Activated T-cell treated with anti-CD3 and anti-CD28 coated beads, Interleukin-2, amount 50 U/mL, for 72 hours (primary cell): Measurements from ENCODE around the gene DIO1. TPM values are rescaled to one million over a fixed set of nuclear protein-coding genes. Genes with fewer than 3 reads are reported as not detected.

Experiments
- ATAC-seq, 2 donors: fragments of 150-1000 bp; cut with Tn5 transposase; replicated peaks in 1 of 2; 2 replicates each; pipeline ENCODE4 v1.10.0; 2021; ENCODE audit warnings: moderate library complexity in 2 of 2, mild to moderate bottlenecking in 1 of 2
- DNase-seq, 2 donors: peaks; one replicate each; pipeline ENCODE4 v3.0.0; 2021 to 2022; ENCODE audit warnings: mixed read lengths in 1 of 2
- H3K27ac Mint-ChIP-seq: one replicate; pipeline ENCODE4 v1.8.0; 2022; ENCODE audit warnings: mild to moderate bottlenecking, moderate library complexity, mixed read lengths
- H3K27me3 Mint-ChIP-seq: one replicate; pipeline ENCODE4 v1.8.0; 2022; ENCODE audit warnings: low read depth, mixed read lengths
- H3K36me3 Mint-ChIP-seq, 2 donors: one replicate each; pipeline ENCODE4 v1.8.0; 2022; ENCODE audit warnings: mixed read lengths in 2 of 2, mild to moderate bottlenecking in 1 of 2; ENCODE audit not compliant: insufficient read depth in 2 of 2
- H3K4me1 Mint-ChIP-seq: one replicate; pipeline ENCODE4 v1.8.0; 2022; ENCODE audit warnings: low read depth, mixed read lengths
- H3K4me3 Mint-ChIP-seq, 2 donors: one replicate each; pipeline ENCODE4 v1.8.0; 2022; ENCODE audit warnings: mild to moderate bottlenecking in 2 of 2, mixed read lengths in 2 of 2, moderate library complexity in 2 of 2
- H3K9me3 Mint-ChIP-seq, 2 donors: one replicate each; pipeline ENCODE4 v1.8.0; 2022; ENCODE audit warnings: mixed read lengths in 2 of 2
- total RNA-seq, 2 donors: library from RNA; stranded (reverse); gene quantifications; one replicate each; pipeline ENCODE4 v1.2.3, GENCODE V29; 2022

DIO1 gene
- total RNA-seq, 2 donors from 2014 or later = not detected

DNA sequence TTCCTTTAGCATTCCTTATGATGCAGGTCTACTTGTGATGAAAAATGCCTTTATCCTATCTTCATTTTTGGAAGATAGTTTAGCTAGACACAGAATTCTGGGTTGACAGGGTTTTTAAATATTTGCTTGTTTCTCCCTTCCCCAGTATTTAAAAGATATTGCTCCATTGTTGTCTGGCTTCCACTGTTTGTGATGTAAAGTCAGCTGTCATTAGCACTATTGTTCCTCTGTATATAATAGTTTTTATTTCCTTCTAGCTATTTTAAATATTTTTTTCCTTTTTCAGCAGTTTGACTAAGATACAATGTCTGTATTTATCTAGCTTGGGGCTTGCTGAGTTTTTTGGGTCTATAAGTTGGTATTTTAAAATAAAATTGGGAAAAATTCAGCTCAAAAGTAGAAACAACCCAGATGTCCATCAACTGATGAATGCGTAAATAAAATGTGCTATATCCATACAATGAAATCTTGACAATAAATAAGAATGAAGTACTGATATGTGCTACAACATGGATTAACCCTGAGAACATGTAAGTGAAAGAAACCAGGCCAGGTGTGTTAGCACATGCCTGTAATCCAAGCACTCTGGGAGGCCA, 40.3 kb downstream of the DIO1 start:
- Mint-ChIP-seq H3K9me3 (peaks cover 2 to 4% of the 10 kb centered on the region in 2 donors), H3K27ac (no peak overlapping the region), H3K4me1 (peaks cover 18% of the 10 kb centered on the region), H3K4me3 (no peak overlapping the region), H3K27me3 (no peaks in the 10 kb centered on the region), H3K36me3 (peaks cover 15 to 35% of the 10 kb centered on the region in 2 donors)
- no peak for DNase-seq
- ATAC-seq = no peak

DNA sequence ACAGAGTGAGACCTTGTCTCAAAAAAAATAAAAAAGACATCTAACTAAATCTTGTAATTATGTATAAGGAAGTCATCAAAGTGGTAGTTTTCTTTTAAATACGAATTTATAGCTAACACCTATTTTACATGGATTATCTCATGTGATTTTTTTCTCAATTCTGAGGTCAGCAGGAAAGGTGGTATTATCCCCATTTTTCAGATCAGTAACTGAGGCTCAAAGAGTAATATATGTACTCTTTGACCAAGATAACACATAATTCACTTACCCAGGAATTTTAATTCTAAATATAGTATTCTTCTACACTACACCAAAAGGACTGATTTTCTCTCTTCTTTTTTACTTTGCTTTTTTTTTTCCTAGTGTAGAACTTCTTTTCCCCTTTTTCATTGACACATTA, 42.4 kb downstream of the DIO1 start:
- peaks cover 25% of the 10 kb centered on the region for H3K4me1 Mint-ChIP-seq
- H3K36me3 Mint-ChIP-seq = peaks cover 15 to 40% of the 10 kb centered on the region in 2 donors
- H3K27ac Mint-ChIP-seq = no peak overlapping the region
- peaks cover 2 to 4% of the 10 kb centered on the region in 2 donors for H3K9me3 Mint-ChIP-seq
- H3K4me3 Mint-ChIP-seq = no peak overlapping the region
- H3K27me3 Mint-ChIP-seq = no peaks in the 10 kb centered on the region
- ATAC-seq = no peak
- DNase-seq = no peak

DNA sequence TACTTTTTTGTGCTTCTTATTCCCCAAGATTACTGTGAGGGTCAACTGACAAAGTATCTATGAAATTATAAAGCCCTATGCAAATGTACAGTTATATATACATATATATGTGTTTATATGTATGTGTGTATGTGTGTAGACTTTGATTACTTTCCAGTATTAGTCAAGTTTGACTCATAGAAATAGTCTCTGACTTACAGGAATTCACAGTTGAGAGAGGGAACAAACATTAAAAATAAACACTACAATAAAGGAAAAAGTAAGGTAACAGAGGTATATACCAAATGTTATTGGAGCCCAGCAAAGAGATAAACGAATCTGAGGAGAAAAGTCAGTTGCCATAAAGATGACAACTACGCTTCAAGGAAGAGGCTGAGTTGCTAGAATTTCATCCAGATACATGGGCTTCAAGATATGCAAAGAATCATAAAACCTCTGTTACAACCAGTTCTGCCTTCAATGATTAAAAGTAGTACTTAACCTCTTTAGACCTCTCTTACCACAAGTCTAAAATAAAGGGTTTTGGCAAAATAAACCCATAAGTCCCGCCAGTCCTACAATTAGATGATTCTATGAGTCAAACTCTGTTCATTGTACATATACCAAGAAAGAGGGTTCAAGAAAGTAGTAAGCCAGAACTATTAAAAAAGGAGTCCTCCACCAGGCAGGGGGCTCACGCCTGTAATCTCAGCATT, 44.3 kb downstream of the DIO1 start:
- H3K4me3 Mint-ChIP-seq = no peak overlapping the region
- H3K4me1 Mint-ChIP-seq = peaks cover 36% of the 10 kb centered on the region
- H3K27me3 Mint-ChIP-seq = no peaks in the 10 kb centered on the region
- ATAC-seq = no peak
- H3K9me3 Mint-ChIP-seq = peaks cover 2 to 4% of the 10 kb centered on the region in 2 donors
- H3K36me3 Mint-ChIP-seq = peaks cover 15 to 34% of the 10 kb centered on the region in 2 donors
- H3K27ac Mint-ChIP-seq = peak overlapping the region; percentile 92
- no peak for DNase-seq

DNA sequence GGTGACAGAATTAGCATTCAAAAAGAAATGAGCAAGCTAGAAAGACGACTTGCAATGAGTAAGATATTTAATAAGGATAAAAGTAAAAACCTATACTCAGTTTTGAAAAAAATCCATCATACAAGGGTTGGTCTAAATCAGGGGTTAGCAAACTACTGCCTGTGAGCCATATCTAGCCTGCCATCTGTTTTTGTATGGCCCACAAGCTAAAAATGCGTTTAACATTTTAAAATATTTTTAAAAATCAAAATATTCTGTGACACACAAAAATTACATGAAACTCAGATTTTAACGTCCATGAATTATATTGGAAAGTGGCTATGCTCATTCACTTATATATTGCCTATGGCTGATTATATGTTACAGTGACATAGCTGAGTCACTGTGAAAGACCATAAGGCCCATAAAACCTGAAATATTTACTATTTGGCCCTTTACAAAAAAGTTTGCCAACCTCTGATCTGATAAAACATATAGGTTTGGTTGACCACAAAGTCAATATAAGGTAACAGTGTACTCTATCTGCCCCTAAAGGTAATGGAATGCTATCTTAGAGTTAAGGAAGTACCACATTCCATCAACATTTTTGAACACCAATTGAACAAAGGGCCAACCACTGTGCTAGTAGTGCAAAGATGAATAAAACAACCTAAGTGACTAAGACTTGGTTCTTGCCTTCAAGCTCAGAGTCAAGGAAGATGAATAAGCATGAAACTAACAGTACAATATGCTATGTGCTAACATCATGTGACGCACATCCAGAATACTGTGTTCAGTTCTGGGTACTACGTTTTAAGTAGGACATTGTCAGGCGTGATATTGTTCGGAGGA, 48.4 kb downstream of the DIO1 start:
- Mint-ChIP-seq H3K9me3 (no peaks in the 10 kb centered on the region), H3K4me1 (peaks cover 57% of the 10 kb centered on the region), H3K4me3 (peak overlapping the region; percentile 31 to 95), H3K27ac (peak overlapping the region; percentile 88), H3K36me3 (peaks cover 7 to 19% of the 10 kb centered on the region in 2 donors), H3K27me3 (no peaks in the 10 kb centered on the region)
- DNase-seq = peak in 1 of 2 donors; percentile 25
- ATAC-seq = peak; percentile 22 to 40

DNA sequence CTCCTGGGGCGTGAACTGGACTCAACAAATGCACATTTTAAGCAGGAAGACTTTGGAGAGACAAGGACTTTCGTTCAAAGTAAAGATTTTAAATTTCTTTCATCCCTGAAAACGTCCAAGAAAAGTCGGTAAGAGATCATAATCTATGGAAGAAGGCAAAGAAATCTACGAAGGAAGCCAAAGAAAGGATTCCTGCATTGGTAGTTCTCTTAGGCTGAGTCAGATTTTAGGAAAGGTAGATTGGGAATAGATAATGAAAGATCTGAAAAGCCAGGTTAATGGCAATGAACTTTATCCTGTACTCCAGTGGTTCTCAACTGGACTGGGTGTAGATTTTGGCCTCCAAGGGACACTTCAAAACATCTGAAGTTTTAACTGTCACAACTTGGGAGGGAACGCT, 49.1 kb downstream of the DIO1 start:
- Mint-ChIP-seq H3K4me1 (peaks cover 58% of the 10 kb centered on the region), H3K36me3 (peaks cover 4 to 14% of the 10 kb centered on the region in 2 donors), H3K9me3 (no peaks in the 10 kb centered on the region), H3K27me3 (no peaks in the 10 kb centered on the region), H3K27ac (peak overlapping the region; percentile 88), H3K4me3 (peak overlapping the region; percentile 95 to 99)
- DNase-seq = no peak
- ATAC-seq = no peak

DNA sequence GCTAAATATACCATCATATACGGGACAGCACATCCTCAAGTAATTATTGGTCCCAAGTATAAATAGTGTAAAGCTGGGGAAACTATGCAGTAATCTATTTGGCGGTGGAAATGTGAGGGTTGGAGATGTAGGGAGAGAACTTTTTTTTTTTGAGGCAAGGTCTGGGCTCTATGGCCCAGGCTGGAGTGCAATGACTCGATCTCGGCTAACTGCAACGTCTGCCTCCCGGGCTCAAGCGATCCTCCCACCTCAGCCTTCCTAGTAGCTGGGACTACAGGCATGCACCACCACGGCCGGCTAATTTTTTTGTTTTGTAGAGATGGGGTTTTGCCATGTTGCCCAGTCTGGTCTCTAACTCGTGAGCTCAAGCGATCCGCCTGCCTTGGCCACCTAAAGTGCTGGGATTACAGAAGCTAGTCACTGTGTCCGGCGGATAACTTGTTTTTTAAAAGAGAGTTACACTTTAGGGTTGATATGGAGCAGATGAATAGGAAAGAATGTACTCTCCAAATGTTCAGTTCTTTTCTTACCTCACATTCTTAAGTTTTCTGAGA, 49.6 kb downstream of the DIO1 start:
- peaks cover 3 to 16% of the 10 kb centered on the region in 2 donors for H3K36me3 Mint-ChIP-seq
- ATAC-seq (no peak), DNase-seq (no peak)
- H3K27me3 Mint-ChIP-seq = no peaks in the 10 kb centered on the region
- peaks cover 58% of the 10 kb centered on the region for H3K4me1 Mint-ChIP-seq
- peak overlapping the region; percentile 95 to 99 for H3K4me3 Mint-ChIP-seq
- no peaks in the 10 kb centered on the region for H3K9me3 Mint-ChIP-seq
- H3K27ac Mint-ChIP-seq = peak overlapping the region; percentile 65

DNA sequence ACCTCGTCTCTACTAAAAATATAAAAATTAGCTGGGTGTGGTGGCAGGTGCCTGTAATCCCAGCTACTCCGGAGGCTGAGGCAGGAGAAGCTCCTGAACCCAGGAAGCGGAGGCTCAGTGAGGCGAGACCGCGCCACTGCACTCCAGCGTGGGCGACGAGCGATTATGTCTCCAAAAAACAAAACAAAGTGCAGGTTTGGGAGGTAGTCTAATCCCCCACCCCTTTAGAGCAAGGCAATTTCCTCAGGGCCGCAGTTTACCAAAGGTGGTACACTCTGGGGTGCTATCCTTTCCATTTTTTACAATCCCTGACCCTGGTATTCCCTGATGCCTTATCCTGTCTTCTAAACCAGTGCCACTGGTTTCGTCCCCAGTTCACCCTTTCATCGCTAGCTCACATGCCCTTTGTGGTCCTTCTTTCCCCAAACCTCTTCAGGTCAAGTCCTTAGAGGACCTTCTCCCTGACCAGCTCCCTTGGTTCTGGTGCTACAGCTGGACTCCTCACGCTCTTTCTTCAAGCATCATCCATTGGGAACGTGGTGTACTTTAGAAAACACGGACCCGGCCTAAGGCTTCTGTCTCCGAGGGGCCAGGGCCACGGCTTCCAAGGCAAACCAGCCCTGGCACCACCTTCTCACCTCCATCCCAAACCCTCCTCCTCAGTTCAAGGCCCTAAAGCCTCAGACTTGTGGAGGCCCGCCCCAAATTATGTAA, 50.6 kb downstream of the DIO1 start:
- no peaks in the 10 kb centered on the region for H3K9me3 Mint-ChIP-seq
- peaks cover 63% of the 10 kb centered on the region for H3K4me1 Mint-ChIP-seq
- no peaks in the 10 kb centered on the region for H3K27me3 Mint-ChIP-seq
- peaks cover 3 to 12% of the 10 kb centered on the region in 2 donors for H3K36me3 Mint-ChIP-seq
- ATAC-seq = no peak
- DNase-seq = peak in 1 of 2 donors; percentile 8
- peak overlapping the region; percentile 90 for H3K27ac Mint-ChIP-seq
- H3K4me3 Mint-ChIP-seq = peak overlapping the region; percentile 95 to 99

DNA sequence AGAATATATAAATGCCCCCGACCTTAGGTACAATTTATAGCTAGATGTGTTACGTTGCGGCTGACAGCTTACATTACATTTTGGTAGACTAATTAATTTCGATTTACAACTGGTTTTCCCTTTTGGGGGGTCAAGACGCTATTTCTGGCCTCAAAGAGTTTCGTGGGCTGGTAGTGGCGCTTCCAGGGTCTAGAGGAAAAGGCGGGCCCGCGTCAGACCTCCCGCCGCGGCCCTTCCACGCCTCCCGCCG, 51.1 kb downstream of the DIO1 start:
- Mint-ChIP-seq H3K4me1 (peaks cover 61% of the 10 kb centered on the region), H3K27ac (peak overlapping the region; percentile 90), H3K4me3 (peak overlapping the region; percentile 95 to 99), H3K27me3 (no peaks in the 10 kb centered on the region), H3K9me3 (no peaks in the 10 kb centered on the region), H3K36me3 (peaks cover 3 to 12% of the 10 kb centered on the region in 2 donors)
- DNase-seq = no peak
- ATAC-seq = no peak

DNA sequence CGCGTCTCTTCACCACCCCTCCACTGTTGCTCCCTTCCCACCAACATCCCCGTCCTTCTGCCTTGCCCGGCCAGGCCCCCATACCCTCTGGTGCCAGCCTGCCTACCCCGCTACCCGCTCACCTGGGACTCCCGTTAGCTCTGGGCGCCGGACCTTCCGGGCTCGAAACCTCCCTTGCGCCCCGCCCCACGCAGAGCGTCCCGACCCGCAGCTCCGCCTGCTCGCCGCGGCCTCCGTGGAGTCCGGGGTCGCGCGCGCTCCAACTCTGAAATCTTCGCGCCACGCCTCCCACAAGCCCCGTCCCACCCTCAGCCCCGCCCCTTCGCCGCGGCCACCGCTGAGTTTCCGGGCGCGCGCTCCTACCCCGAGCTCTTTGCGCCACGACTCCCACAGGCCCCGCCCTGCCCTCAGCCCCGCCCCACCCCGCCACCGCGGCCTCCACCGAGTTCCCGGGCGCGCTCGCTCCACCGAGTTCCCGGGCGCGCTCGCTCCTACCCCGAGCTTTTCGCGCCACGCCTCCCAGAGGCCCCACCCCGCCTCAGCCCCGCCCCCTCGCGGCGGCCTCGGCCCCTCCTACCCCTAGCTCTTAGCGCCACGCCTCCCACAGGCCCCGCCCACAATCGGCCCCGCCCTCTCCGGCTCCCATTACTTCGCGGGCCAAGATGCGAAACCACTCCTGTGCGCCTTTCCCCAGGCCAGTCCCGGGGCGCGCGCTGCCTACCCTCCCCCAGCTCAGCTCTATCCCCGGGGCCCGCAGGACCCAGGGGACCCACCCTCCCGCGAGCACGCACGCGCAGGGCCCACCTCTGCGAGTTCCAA, 51.7 kb downstream of the DIO1 start, which contains the start of gene IFT25:
Gene IFT25 (minus strand): TSS at position 267 of the 819 bp plus-strand sequence. CDS start 5,617 bp downstream, outside the sequence.
- DNase-seq (peak; percentile 97 to 99), ATAC-seq (peak; percentile 76 to 77)
- Mint-ChIP-seq H3K9me3 (no peaks in the 10 kb centered on the region), H3K4me3 (peak within 1 kb of the TSS; percentile 95 to 99), H3K27ac (peak within 1 kb of the TSS; percentile 92), H3K36me3 (peaks cover 3 to 11% of the 10 kb centered on the region in 2 donors), H3K4me1 (peaks cover 57% of the 10 kb centered on the region), H3K27me3 (no peaks in the 10 kb centered on the region)

DNA sequence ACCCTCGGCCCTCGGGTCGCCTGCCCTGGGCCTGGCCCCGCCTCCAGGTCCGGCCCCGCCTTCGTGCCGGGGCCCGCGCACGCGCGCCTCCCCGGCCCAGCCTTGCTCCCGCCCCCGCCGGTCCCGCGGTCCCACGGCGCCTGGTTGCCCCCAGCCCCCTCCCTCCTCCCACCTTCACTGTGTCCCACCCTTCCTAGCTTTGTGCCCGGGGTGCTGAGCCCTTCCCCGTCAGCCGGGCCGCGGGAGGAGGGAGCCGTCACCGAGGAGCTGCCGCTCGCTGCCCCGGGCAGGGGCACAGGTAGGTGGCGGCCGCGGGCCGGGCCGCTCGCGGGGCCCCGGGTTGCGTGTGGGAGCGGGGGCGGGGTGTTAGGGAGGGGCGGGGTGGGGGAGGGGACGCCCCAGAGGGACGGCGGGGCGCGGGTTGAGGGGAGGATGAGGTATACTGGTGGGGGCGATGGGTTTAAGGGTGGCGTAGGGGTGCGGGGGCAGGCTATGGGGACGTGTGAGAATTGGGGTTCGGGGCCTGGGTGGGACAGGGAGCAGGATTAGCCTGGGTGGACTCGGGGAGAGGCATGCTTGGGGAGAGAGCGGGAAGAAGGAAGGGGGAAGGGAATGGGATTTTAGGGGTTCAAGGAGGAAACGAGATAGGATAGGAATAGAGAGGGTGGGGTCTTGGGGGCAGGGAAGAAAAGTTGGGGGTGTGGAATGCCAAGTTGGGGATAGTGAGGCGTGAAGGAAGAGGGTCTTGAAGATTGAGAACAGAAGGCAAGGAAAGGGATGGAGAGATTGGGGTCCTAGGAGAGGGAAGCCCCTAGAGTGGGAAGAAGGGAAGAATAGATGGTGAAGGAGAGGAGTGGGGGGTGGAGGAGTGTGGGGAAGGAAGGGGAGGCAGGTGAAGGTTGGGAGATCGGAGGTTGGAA, 52.5 kb downstream of the DIO1 start, which contains the start of gene LRRC42:
Gene LRRC42 (plus strand): TSS at position 99 of the 920 bp plus-strand sequence. CDS start 5,650 bp downstream, outside the sequence.
- Mint-ChIP-seq H3K4me3 (peak within 1 kb of the TSS; percentile 95 to 99), H3K27ac (peak within 1 kb of the TSS; percentile 92), H3K36me3 (peaks cover 3 to 11% of the 10 kb centered on the region in 2 donors), H3K27me3 (no peaks in the 10 kb centered on the region), H3K9me3 (no peaks in the 10 kb centered on the region), H3K4me1 (peaks cover 57% of the 10 kb centered on the region)
- DNase-seq (peak; percentile 80 to 92), ATAC-seq (peak; percentile 70 to 74)
